HepG2 (cell line): ENCODE results near the gene PIGV. TPM values are rescaled to one million over a fixed set of nuclear protein-coding genes. Genes with fewer than 3 reads are reported as not detected.

Experiments used
- AHR ChIP-seq: IDR thresholded peaks from 2 replicates; pipeline ENCODE4 v1.6.1; 2018; ENCODE audit warnings: missing genetic modification reagents, missing compliant biosample characterization
- CAMTA2 ChIP-seq: sonication (generic); formaldehyde crosslinking; IDR thresholded peaks from 2 replicates; pipeline ENCODE4 v1.4.0; 2020; ENCODE audit warnings: mild to moderate bottlenecking, missing genetic modification reagents, borderline replicate concordance
- HNRNPL ChIP-seq: fragments of 200-400 bp; formaldehyde crosslinking; IDR thresholded peaks from 2 replicates; pipeline ENCODE4 v1.6.1; 2017; ENCODE audit warnings: mild to moderate bottlenecking, low read depth, low read length
- IKZF4 ChIP-seq: sonication (generic); formaldehyde crosslinking; IDR thresholded peaks from 2 replicates; pipeline ENCODE4 v1.5.1; 2020; ENCODE audit warnings: borderline replicate concordance, mild to moderate bottlenecking, low read depth, missing genetic modification reagents; ENCODE audit errors: not compliant biosample characterization
- KAT8 ChIP-seq: IDR thresholded peaks from 2 replicates; pipeline ENCODE4 v1.6.1; 2016; ENCODE audit warnings: missing genetic modification reagents, missing compliant biosample characterization
- KMT2B ChIP-seq: IDR thresholded peaks from 2 replicates; pipeline ENCODE4 v1.6.1; 2016; ENCODE audit warnings: missing genetic modification reagents, missing compliant biosample characterization
- POLR2G ChIP-seq: fragments of 200-400 bp; formaldehyde crosslinking; IDR thresholded peaks from 2 replicates; pipeline ENCODE4 v1.6.1; 2018; ENCODE audit warnings: mild to moderate bottlenecking, low read depth, low read length, moderate library complexity
- RFX5 ChIP-seq: IDR thresholded peaks from 2 replicates; pipeline ENCODE4 v1.6.1; 2011; ENCODE audit warnings: low read depth, low read length, improper control_type of control experiment
- SUZ12 ChIP-seq: fragments of 150-350 bp; IDR thresholded peaks from 2 replicates; pipeline ENCODE4 v1.6.1; 2014; ENCODE audit warnings: low read depth, low read length
- YY1 ChIP-seq: IDR thresholded peaks from 2 replicates; pipeline ENCODE4 v1.6.1; 2011; ENCODE audit warnings: low read length, low read depth, moderate library complexity, mild to moderate bottlenecking; ENCODE audit not compliant: insufficient read depth, insufficient replicate concordance
- ZNF350 ChIP-seq: sonication (generic); formaldehyde crosslinking; IDR thresholded peaks from 2 replicates; pipeline ENCODE4 v1.4.0; 2020; ENCODE audit warnings: mild to moderate bottlenecking, low read depth, missing genetic modification reagents, borderline replicate concordance
- ZNF557 ChIP-seq: sonication (generic); formaldehyde crosslinking; IDR thresholded peaks from 2 replicates; pipeline ENCODE4 v1.4.0; 2020; ENCODE audit warnings: missing genetic modification reagents
- ZNF773 ChIP-seq: sonication (generic); formaldehyde crosslinking; IDR thresholded peaks from 2 replicates; pipeline ENCODE4 v1.4.0; 2020; ENCODE audit warnings: missing genetic modification reagents, borderline replicate concordance
- polyA plus RNA-seq, 8 experiments: library from polyadenylated mRNA; depleted of rRNA in 3 of 8; stranded (reverse) in 7 of 8; unstranded in 1 of 8; fragments of >200 nt; fragmentation: Illumina TruSeq in 4 of 8; extraction: Trizol in 4 of 8; gene quantifications; 2 replicates each; pipeline versions ENCODE4 v1.2.1 to v1.2.3, GENCODE V29; 2011 to 2016; ENCODE audit warnings: low read depth in 4 of 8, missing spikeins in 1 of 8, mixed read lengths in 1 of 8; ENCODE audit not compliant: insufficient read depth in 1 of 8
- total RNA-seq, 5 experiments: library from RNA; depleted of rRNA; stranded (reverse); fragments of >200 nt; fragmentation: Illumina TruSeq; extraction: Trizol; gene quantifications; 2 replicates each; pipeline ENCODE4 v1.2.3, GENCODE V29; 2016; ENCODE audit warnings: low read depth in 1 of 5
- TF ChIP-seq, protein P1 (sequence below): sonication (generic); formaldehyde crosslinking; IDR thresholded peaks from 2 replicates; pipeline ENCODE4 v1.5.0; 2020; ENCODE audit warnings: missing genetic modification reagents
- TF ChIP-seq, protein P2 (sequence below): sonication (generic); formaldehyde crosslinking; IDR thresholded peaks from 2 replicates; pipeline ENCODE4 v1.4.0; 2020; ENCODE audit warnings: mild to moderate bottlenecking, missing genetic modification reagents
- TF ChIP-seq, protein P3 (sequence below): sonication (generic); IDR thresholded peaks from 2 replicates; pipeline ENCODE4 v1.6.1; 2016; ENCODE audit warnings: low read depth, borderline replicate concordance
- TF ChIP-seq, protein P4 (sequence below): sonication (generic); formaldehyde crosslinking; conservative IDR thresholded peaks from 2 replicates; pipeline ENCODE4 v1.4.0; 2020; ENCODE audit warnings: mild to moderate bottlenecking, missing genetic modification reagents, moderate library complexity

PIGV gene
- total and polyA plus RNA-seq, 2 of the 13 experiments (the other 11 are each of a cell fraction or from before 2014, with no cell fraction given) = 13.5 to 22.7 TPM

DNA sequence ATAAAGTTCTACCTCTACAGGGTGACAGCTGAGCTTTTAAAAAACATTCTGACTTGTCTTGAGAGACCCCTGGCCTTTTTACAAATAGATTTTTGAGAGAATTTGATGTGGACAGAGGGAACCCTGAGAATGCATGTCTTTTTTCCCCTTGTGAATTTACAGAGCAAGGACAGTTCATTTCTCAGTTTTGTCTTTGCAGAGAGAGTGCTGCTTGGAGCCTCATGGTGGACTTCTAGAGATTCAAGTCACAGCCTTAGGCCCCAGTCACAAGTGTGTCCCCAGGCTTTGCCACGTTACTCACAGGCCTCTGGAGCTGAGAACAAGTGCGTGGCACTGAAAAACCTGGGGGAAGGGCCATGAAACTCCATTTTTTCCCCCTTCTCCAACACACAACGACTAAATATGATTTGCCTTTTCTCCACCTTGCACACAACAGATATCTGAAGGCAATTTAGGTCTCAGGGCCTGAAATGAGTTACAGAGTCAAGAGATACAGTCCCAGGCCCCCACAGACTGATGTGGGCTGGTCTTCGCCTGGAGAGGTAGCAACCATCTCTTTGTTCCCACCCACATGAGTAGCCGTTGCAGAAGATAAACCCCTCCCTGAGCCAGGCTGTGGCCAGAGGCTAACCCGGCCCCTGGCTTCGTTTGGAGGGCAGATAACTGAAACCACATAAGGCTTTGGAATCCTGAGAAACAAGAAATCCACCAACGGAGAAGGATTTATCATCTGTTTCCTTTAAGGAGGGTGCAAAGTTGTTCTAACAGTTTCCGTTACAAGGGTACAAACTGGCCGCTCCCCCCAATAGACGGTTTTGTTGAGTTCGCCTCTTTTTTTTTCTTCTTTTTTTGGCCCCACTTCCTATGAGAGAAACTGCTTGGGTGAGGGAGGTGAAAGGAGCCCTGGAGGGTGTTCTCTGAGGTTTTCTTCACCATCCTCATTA lies 1.0 kb upstream of the PIGV start (continued):
- TF ChIP-seq AHR (CRISPR knock-in tag) (0 out of 2 replicates have a peak, but pooled peaks have one; percentile 54), HNRNPL (no peak), ZNF350 (CRISPR knock-in tag) (no peak; the same call in 1 of the 2 replicates), IKZF4 (CRISPR knock-in tag) (no peak), ZNF557 (CRISPR knock-in tag) (no peak), SUZ12 (no peak), RFX5 (no peak), ZNF773 (CRISPR knock-in tag) (no peak), KMT2B (CRISPR knock-in tag) (no peak), YY1 (peak; percentile 65), CAMTA2 (no peak), KAT8 (CRISPR knock-in tag) (0 out of 2 replicates have a peak, but pooled peaks have one; percentile 13), POLR2G (peak; percentile 85)
- TF ChIP-seq, protein P1, sequence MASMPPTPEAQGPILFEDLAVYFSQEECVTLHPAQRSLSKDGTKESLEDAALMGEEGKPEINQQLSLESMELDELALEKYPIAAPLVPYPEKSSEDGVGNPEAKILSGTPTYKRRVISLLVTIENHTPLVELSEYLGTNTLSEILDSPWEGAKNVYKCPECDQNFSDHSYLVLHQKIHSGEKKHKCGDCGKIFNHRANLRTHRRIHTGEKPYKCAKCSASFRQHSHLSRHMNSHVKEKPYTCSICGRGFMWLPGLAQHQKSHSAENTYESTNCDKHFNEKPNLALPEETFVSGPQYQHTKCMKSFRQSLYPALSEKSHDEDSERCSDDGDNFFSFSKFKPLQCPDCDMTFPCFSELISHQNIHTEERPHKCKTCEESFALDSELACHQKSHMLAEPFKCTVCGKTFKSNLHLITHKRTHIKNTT (CRISPR knock-in tag) = no peak
- TF ChIP-seq, protein P2, sequence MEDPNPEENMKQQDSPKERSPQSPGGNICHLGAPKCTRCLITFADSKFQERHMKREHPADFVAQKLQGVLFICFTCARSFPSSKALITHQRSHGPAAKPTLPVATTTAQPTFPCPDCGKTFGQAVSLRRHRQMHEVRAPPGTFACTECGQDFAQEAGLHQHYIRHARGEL (CRISPR knock-in tag) = no peak
- TF ChIP-seq, protein P3, sequence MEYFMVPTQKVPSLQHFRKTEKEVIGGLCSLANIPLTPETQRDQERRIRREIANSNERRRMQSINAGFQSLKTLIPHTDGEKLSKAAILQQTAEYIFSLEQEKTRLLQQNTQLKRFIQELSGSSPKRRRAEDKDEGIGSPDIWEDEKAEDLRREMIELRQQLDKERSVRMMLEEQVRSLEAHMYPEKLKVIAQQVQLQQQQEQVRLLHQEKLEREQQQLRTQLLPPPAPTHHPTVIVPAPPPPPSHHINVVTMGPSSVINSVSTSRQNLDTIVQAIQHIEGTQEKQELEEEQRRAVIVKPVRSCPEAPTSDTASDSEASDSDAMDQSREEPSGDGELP = no peak
- TF ChIP-seq, protein P4, sequence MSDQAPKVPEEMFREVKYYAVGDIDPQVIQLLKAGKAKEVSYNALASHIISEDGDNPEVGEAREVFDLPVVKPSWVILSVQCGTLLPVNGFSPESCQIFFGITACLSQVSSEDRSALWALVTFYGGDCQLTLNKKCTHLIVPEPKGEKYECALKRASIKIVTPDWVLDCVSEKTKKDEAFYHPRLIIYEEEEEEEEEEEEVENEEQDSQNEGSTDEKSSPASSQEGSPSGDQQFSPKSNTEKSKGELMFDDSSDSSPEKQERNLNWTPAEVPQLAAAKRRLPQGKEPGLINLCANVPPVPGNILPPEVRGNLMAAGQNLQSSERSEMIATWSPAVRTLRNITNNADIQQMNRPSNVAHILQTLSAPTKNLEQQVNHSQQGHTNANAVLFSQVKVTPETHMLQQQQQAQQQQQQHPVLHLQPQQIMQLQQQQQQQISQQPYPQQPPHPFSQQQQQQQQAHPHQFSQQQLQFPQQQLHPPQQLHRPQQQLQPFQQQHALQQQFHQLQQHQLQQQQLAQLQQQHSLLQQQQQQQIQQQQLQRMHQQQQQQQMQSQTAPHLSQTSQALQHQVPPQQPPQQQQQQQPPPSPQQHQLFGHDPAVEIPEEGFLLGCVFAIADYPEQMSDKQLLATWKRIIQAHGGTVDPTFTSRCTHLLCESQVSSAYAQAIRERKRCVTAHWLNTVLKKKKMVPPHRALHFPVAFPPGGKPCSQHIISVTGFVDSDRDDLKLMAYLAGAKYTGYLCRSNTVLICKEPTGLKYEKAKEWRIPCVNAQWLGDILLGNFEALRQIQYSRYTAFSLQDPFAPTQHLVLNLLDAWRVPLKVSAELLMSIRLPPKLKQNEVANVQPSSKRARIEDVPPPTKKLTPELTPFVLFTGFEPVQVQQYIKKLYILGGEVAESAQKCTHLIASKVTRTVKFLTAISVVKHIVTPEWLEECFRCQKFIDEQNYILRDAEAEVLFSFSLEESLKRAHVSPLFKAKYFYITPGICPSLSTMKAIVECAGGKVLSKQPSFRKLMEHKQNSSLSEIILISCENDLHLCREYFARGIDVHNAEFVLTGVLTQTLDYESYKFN (CRISPR knock-in tag) = no peak
